B cell (primary cell): ENCODE data around the gene RAC2. TPM values are rescaled to one million over a fixed set of nuclear protein-coding genes. Genes with fewer than 3 reads are reported as not detected.
A peak's percentile ranks its signal among the peaks of the same experiment; 100 is the strongest.

Source experiments
- ATAC-seq: fragments of 200-7000 bp; cut with Tn5 transposase; one replicate; pipeline ENCODE4 v1.10.0; 2021; ENCODE audit warnings: low read depth, mild to moderate bottlenecking, moderate number of reproducible peaks, moderate library complexity
- CTCF ChIA-PET: fragments of 350-600 bp; sonication (Branson Sonifier 250); formaldehyde crosslinking; loops from one replicate; lab custom pipeline; 2021; ENCODE audit warnings: antibody characterized with exemption, inconsistent platforms; lab: Charles Lee
- POLR2A ChIA-PET: fragments of 350-600 bp; sonication (Branson Sonifier 250); formaldehyde crosslinking; loops from one replicate; lab custom pipeline; 2021; ENCODE audit warnings: antibody characterized with exemption; lab: Charles Lee
- DNase-seq: peaks from one replicate; pipeline ENCODE4 v3.0.0; 2013
- H2AFZ ChIP-seq: 2 replicates; pipeline ENCODE4 v1.6.1; 2012; ENCODE audit warnings: mild to moderate bottlenecking, low read depth, low read length; ENCODE audit not compliant: insufficient read depth, poor library complexity, severe bottlenecking
- H3K27ac ChIP-seq, 2 donors: 1 replicate in 1 of 2; 2 replicates in 1 of 2; pipeline ENCODE4 v1.5.1; 2012 to 2013; ENCODE audit warnings: low read length in 2 of 2, mild to moderate bottlenecking in 2 of 2, moderate library complexity in 1 of 2
- H3K27me3 ChIP-seq, 4 experiments: fragments of 200-600 bp in 1 of 4; sonication (generic) in 1 of 4; replicated peaks in 1 of 4; 1 replicate in 2 of 4; 2 replicates in 2 of 4; pipeline versions ENCODE4 v1.6.1 to v1.7.0; 2013 to 2016; ENCODE audit warnings: low read length in 3 of 4, mild to moderate bottlenecking in 2 of 4, mixed read lengths in 1 of 4, moderate library complexity in 1 of 4; ENCODE audit not compliant: insufficient read depth in 4 of 4, control insufficient read depth in 3 of 4; ENCODE audit errors: control extremely low read depth in 1 of 4
- H3K36me3 ChIP-seq, 2 experiments: replicated peaks in 1 of 2; 1 replicate in 1 of 2; 2 replicates in 1 of 2; pipeline versions ENCODE4 v1.6.1 to v1.7.1; 2013; ENCODE audit warnings: low read length in 1 of 2; ENCODE audit not compliant: insufficient read depth in 2 of 2, control insufficient read depth in 1 of 2; ENCODE audit errors: control extremely low read depth in 1 of 2, extremely low read depth in 1 of 2
- H3K4me1 ChIP-seq, 2 donors: fragments of 200-600 bp in 1 of 2; sonication (generic) in 1 of 2; 1 replicate in 1 of 2; 2 replicates in 1 of 2; pipeline versions ENCODE4 v1.5.1 to v1.6.1; 2013 to 2017; ENCODE audit warnings: low read length in 2 of 2; ENCODE audit not compliant: control insufficient read depth in 2 of 2, insufficient read depth in 2 of 2
- H3K4me2 ChIP-seq: replicated peaks from 2 replicates; pipeline ENCODE3; 2012; ENCODE audit warnings: mild to moderate bottlenecking, low read depth, low read length; ENCODE audit not compliant: poor library complexity, severe bottlenecking
- H3K4me3 ChIP-seq, 5 experiments: fragments of 200-600 bp in 1 of 5; sonication (generic) in 1 of 5; 1 replicate in 3 of 5; 2 replicates in 2 of 5; pipeline versions ENCODE4 v1.5.1 to v1.7.0; 2011 to 2016; ENCODE audit warnings: low read length in 4 of 5, mild to moderate bottlenecking in 4 of 5, low read depth in 2 of 5, control low read depth in 1 of 5, moderate library complexity in 1 of 5; ENCODE audit not compliant: insufficient read depth in 1 of 5; ENCODE audit errors: control extremely low read depth in 1 of 5, extremely low read depth in 1 of 5
- H3K79me2 ChIP-seq: fragments of 200-600 bp; sonication (generic); one replicate; pipeline ENCODE4 v1.6.0; 2016; ENCODE audit warnings: low read length; ENCODE audit not compliant: control insufficient read depth, insufficient read depth
- H3K9ac ChIP-seq: fragments of 200-600 bp; sonication (generic); 2 replicates; pipeline ENCODE4 v1.6.1; 2017; ENCODE audit warnings: mild to moderate bottlenecking, low read length, moderate library complexity
- H3K9me3 ChIP-seq, 3 donors: one replicate each; pipeline versions ENCODE4 v1.6.1 to v1.7.1; 2013; ENCODE audit warnings: low read length in 2 of 3; ENCODE audit not compliant: control insufficient read depth in 2 of 3, insufficient read depth in 1 of 3; ENCODE audit errors: control extremely low read depth in 1 of 3
- H4K20me1 ChIP-seq: 2 replicates; pipeline ENCODE4 v1.6.0; 2012; ENCODE audit warnings: mild to moderate bottlenecking, low read length; ENCODE audit not compliant: insufficient read depth, control insufficient read depth, poor library complexity, severe bottlenecking
- H3K27ac Mint-ChIP-seq: one replicate; pipeline ENCODE4 v1.8.0; 2021; ENCODE audit warnings: mixed read lengths
- H3K27me3 Mint-ChIP-seq: one replicate; pipeline ENCODE4 v1.8.0; 2021; ENCODE audit warnings: mixed read lengths
- H3K4me1 Mint-ChIP-seq: one replicate; pipeline ENCODE4 v1.8.0; 2021; ENCODE audit warnings: mixed read lengths
- H3K4me3 Mint-ChIP-seq: one replicate; pipeline ENCODE4 v1.8.0; 2021; ENCODE audit warnings: mixed read lengths
- H3K9me3 Mint-ChIP-seq: one replicate; pipeline ENCODE4 v1.8.0; 2022; ENCODE audit warnings: mixed read lengths; ENCODE audit not compliant: insufficient read depth
- EZH2 ChIP-seq: IDR thresholded peaks from 2 replicates; pipeline ENCODE4 v1.6.1; 2012; ENCODE audit warnings: borderline replicate concordance, low read depth, mild to moderate bottlenecking, moderate library complexity, low read length; ENCODE audit not compliant: insufficient read depth, poor library complexity, severe bottlenecking
- WGBS: methylation state at CpG from one replicate; pipeline ENCODE4 v1.1.5; 2013; ENCODE audit warnings: missing lambda C conversion rate; ENCODE audit not compliant: insufficient coverage; 5-methylcytosine and 5-hydroxymethylcytosine counted together
- intact Hi-C: fragments of 100-400 bp; cut with micrococcal nuclease; formaldehyde crosslinking; loops from one replicate; pipeline ENCODE4 v1.10.0; 2022
- polyA plus RNA-seq: library from polyadenylated mRNA; depleted of rRNA; stranded (reverse); fragments of >200 nt; gene quantifications from 2 replicates; pipeline ENCODE4 v1.2.3, GENCODE V29; 2012
- total RNA-seq, 2 donors: library from RNA; stranded (reverse); fragments of 120-200 nt in 1 of 2; gene quantifications; 1 replicate in 1 of 2; 2 replicates in 1 of 2; pipeline versions ENCODE4 v1.2.3 to v1.2.4, GENCODE V29; 2013 to 2022
- TF ChIP-seq, protein P1 (sequence below): fragments of 200-600 bp; IDR thresholded peaks from one replicate; pipeline ENCODE4 v1.8.0; 2022; ENCODE audit warnings: antibody characterized with exemption, mild to moderate bottlenecking

The RAC2 gene
- total and polyA plus RNA-seq, 2 donors (not counting 1 experiment from before 2014, with no cell fraction given) = 273 to 776 TPM

DNA sequence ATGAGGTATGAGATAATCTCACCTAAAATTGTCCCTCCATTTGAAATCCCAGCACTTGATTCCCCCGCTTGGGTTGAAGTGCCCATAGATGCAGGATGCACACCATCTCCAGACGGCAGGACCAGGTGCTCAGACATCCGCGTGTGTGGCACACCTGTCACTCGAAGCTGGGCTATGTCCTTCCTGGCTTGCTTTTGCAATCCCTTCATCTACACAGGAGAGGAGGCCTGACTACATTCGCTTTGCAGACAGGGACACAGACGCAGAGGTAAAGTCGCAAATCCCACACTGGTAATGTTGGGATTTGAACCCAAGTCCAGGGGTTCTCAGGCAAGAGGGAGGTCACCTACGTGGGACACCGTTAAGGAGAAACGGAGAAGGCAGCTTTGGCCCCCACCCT, 31.1 kb upstream of the RAC2 start:
- no peak overlapping the region for H3K27ac ChIP-seq
- no peaks in the 10 kb centered on the region for H4K20me1 ChIP-seq
- peaks cover 61% of the 10 kb centered on the region for H3K4me1 Mint-ChIP-seq
- POLR2A ChIA-PET = interaction anchor here (0.6 to 0.7 kb wide), 2 partner anchors 10 to 75 kb away, joined by 3 to 4 read pairs; no protein-coding TSS in a partner anchor
- no peaks in the 10 kb centered on the region for H3K27me3 Mint-ChIP-seq
- CTCF ChIA-PET = interaction anchor here (0.6 to 1.3 kb wide), 3 partner anchors 10 to 429 kb away, joined by 3 read pairs; no protein-coding TSS in a partner anchor
- H3K36me3 ChIP-seq = no peaks in the 10 kb centered on the region
- no peaks in the 10 kb centered on the region for H3K27me3 ChIP-seq
- peak overlapping the region; percentile 61 for H3K4me2 ChIP-seq
- peak overlapping the region; percentile 25 for H3K9ac ChIP-seq
- no peaks in the 10 kb centered on the region for H3K9me3 ChIP-seq
- H3K9me3 Mint-ChIP-seq = no peaks in the 10 kb centered on the region
- peak overlapping the region; percentile 90 for H3K27ac Mint-ChIP-seq
- peak overlapping the region; percentile 32 for H3K4me3 Mint-ChIP-seq
- H3K79me2 ChIP-seq = peaks cover 7% of the 10 kb centered on the region
- ATAC-seq = no peak
- intact Hi-C loops = no loop called here
- peaks cover 41 to 61% of the 10 kb centered on the region in 2 donors for H3K4me1 ChIP-seq
- H3K4me3 ChIP-seq = no peak overlapping the region
- DNase-seq = no peak
- no peak for TF ChIP-seq EZH2
- TF ChIP-seq, protein P1, sequence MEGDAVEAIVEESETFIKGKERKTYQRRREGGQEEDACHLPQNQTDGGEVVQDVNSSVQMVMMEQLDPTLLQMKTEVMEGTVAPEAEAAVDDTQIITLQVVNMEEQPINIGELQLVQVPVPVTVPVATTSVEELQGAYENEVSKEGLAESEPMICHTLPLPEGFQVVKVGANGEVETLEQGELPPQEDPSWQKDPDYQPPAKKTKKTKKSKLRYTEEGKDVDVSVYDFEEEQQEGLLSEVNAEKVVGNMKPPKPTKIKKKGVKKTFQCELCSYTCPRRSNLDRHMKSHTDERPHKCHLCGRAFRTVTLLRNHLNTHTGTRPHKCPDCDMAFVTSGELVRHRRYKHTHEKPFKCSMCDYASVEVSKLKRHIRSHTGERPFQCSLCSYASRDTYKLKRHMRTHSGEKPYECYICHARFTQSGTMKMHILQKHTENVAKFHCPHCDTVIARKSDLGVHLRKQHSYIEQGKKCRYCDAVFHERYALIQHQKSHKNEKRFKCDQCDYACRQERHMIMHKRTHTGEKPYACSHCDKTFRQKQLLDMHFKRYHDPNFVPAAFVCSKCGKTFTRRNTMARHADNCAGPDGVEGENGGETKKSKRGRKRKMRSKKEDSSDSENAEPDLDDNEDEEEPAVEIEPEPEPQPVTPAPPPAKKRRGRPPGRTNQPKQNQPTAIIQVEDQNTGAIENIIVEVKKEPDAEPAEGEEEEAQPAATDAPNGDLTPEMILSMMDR = no peak
- 90% methylated on average over 10 of the region's 11 CpGs for WGBS
- no peak overlapping the region for H2AFZ ChIP-seq

GRCh38 chr22:37274380-37274862, 30.4 kb upstream of the RAC2 start:
- H2AFZ ChIP-seq = no peak overlapping the region
- H3K79me2 ChIP-seq = peaks cover 2% of the 10 kb centered on the region
- peak overlapping the region; percentile 25 for H3K9ac ChIP-seq
- no peak for TF ChIP-seq EZH2
- TF ChIP-seq, protein P1 = no peak
- H3K36me3 ChIP-seq = no peaks in the 10 kb centered on the region
- ChIA-PET CTCF (interaction anchor here (0.6 to 10.6 kb wide), 2 partner anchors 7 to 430 kb away, joined by 3 to 126 read pairs; partner anchors contain the start of gene CYTH4), POLR2A (interaction anchor here (0.6 to 0.7 kb wide), 3 partner anchors 10 to 494 kb away, joined by 3 to 4 read pairs (median 3); no protein-coding TSS in a partner anchor)
- peak overlapping the region; percentile 46 for H3K4me3 Mint-ChIP-seq
- no peak overlapping the region for H3K4me3 ChIP-seq
- H3K9me3 ChIP-seq = no peaks in the 10 kb centered on the region
- 8% methylated on average over 10 of the region's 12 CpGs for WGBS
- H3K4me1 Mint-ChIP-seq = peaks cover 61% of the 10 kb centered on the region
- peak; percentile 56 for DNase-seq
- H3K27me3 Mint-ChIP-seq = no peaks in the 10 kb centered on the region
- peaks cover 45 to 62% of the 10 kb centered on the region in 2 donors for H3K4me1 ChIP-seq
- ATAC-seq = peak; percentile 71
- H3K27ac ChIP-seq = peak overlapping the region in 1 of 2 donors; percentile 23
- H3K9me3 Mint-ChIP-seq = no peaks in the 10 kb centered on the region
- H3K27me3 ChIP-seq = no peaks in the 10 kb centered on the region
- H3K27ac Mint-ChIP-seq = peak overlapping the region; percentile 90
- H3K4me2 ChIP-seq = peak overlapping the region; percentile 61
- no peaks in the 10 kb centered on the region for H4K20me1 ChIP-seq
- intact Hi-C loops = no loop called here
